Duodenal mucosa (tissue), 2 donors: ENCODE data around the gene ZNF236.

ENCODE experiments used
- H3K27ac ChIP-seq: one replicate; pipeline ENCODE4 v1.7.0; 2013; ENCODE audit warnings: low read depth, low read length
- H3K27me3 ChIP-seq, 2 donors: one replicate each; pipeline ENCODE4 v1.7.0; 2013; ENCODE audit warnings: low read length in 2 of 2, control low read depth in 1 of 2; ENCODE audit not compliant: insufficient read depth in 2 of 2, control insufficient read depth in 1 of 2
- H3K36me3 ChIP-seq, 2 donors: one replicate each; pipeline ENCODE4 v1.7.0; 2013; ENCODE audit warnings: low read length in 2 of 2, control low read depth in 1 of 2; ENCODE audit not compliant: insufficient read depth in 2 of 2, control insufficient read depth in 1 of 2
- H3K4me1 ChIP-seq, 2 donors: one replicate each; pipeline ENCODE4 v1.7.0; 2013; ENCODE audit warnings: low read length in 2 of 2, control low read depth in 1 of 2; ENCODE audit not compliant: insufficient read depth in 2 of 2, control insufficient read depth in 1 of 2
- H3K4me3 ChIP-seq, 2 donors: one replicate each; pipeline ENCODE4 v1.7.0; 2013; ENCODE audit warnings: low read length in 2 of 2, low read depth in 1 of 2
- H3K9ac ChIP-seq, 2 donors: one replicate each; pipeline ENCODE4 v1.7.0; 2013; ENCODE audit warnings: low read length in 2 of 2, low read depth in 1 of 2
- H3K9me3 ChIP-seq, 2 donors: one replicate each; pipeline ENCODE4 v1.7.0; 2013; ENCODE audit warnings: low read length in 2 of 2, control low read depth in 1 of 2; ENCODE audit not compliant: control insufficient read depth in 1 of 2

The ZNF236 gene

DNA sequence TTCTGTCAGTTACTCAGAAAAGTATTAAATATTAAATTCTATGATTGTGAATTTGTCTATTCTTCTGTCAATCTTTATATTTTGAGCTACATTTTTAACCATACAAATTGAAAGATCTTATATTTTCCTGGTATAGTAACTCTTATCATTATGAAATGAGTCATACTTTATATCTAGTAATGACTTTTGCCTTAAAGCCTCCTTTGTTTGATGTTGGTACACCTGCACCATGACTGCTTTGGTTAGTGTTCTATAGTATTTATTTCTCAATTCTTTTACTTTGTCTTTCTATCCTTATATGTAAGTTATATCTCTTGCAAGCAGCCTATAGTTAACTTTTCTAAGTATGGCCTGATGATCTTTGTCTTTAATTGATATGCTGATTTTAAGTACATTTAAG lies 13.0 kb downstream of the ZNF236 start:
- H3K4me3 ChIP-seq, result no peak overlapping the region
- no peaks in the 10 kb centered on the region for H3K9me3 ChIP-seq
- H3K4me1 ChIP-seq, result peaks cover 7 to 17% of the 10 kb centered on the region in 2 donors
- no peaks in the 10 kb centered on the region for H3K27me3 ChIP-seq
- H3K9ac ChIP-seq, result no peak overlapping the region
- H3K27ac ChIP-seq, result no peak overlapping the region
- H3K36me3 ChIP-seq, result no peaks in the 10 kb centered on the region

DNA sequence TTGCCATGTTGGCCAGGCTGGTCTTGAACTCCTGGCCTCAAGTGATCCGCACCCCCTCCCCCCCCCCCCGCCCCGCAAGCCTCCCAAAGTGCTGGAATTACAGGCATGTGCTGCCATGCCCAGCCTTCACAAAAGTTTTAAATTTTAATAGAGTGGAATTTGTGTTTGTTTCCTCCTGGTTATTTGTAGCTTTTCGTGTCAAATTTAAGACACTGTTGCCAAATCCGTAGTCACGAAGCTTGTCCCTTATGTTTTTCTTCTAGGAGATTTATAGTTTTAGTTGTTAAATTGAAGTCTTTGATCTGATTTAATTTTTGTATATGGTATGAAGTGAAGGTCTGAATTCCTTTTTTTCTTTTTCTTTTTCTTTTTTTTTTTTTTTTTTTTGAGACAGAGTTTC lies 14.7 kb downstream of the ZNF236 start:
- no peak overlapping the region for H3K4me3 ChIP-seq
- no peaks in the 10 kb centered on the region for H3K27me3 ChIP-seq
- H3K9me3 ChIP-seq, result no peaks in the 10 kb centered on the region
- no peak overlapping the region for H3K9ac ChIP-seq
- no peaks in the 10 kb centered on the region for H3K36me3 ChIP-seq
- H3K27ac ChIP-seq, result no peak overlapping the region
- H3K4me1 ChIP-seq, result peaks cover 7 to 17% of the 10 kb centered on the region in 2 donors

DNA sequence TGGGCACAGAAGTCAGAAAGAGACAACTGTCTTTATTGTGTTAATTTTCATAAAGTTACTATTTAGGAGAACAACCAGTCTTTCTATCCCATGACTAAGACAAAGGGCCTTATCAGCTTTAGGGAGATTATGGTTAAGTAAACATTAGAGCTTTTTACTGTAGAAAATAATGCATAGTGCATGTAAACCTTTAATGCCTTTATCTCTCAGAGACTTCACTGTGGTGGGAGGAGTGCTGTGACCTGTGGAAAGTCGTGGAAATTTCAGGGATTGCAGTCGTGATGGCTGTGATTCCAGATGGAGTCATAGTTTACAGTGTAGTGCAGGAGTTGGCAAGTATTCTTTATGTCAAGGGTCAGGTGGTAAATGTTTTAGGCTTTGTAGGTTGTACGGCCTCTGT lies 15.8 kb downstream of the ZNF236 start:
- Histone ChIP-seq H3K9me3 (no peaks in the 10 kb centered on the region), H3K9ac (no peak overlapping the region), H3K36me3 (no peaks in the 10 kb centered on the region), H3K4me1 (peaks cover 7 to 17% of the 10 kb centered on the region in 2 donors), H3K27ac (no peak overlapping the region), H3K4me3 (no peak overlapping the region), H3K27me3 (no peaks in the 10 kb centered on the region)

DNA sequence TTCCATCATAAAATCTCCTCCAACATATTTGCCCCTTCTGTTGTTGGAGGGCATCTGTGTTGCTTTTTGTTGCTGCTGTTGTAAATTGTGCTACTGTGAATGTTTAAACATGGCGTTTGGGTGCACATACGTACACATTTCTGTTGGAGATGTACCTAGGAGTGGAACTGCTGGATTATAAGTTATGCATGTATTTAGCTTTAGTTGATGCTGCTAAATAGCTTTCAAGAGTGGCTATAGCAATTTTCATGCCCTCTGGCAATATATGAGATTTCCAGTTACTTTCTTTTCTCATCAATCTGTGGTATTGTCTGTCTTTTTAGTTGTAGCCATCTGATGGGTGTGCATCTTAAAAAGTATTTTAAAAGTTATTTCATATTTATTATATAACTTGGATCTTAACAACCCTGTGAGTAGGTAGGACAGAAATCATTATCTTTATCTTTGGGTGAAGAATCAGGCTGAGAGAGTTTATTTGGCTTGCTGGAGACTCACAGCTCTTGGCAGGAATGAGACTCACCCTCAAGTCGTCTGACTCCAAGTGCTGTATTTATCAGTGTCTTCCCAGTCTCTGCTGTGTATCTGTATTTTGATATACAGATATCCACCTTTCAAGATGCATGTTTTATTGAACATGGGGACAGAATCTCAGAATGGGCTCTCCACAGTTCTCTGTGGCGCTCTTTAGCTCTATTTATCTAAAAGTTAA lies 16.9 kb downstream of the ZNF236 start:
- H3K9me3 ChIP-seq, result no peaks in the 10 kb centered on the region
- no peaks in the 10 kb centered on the region for H3K36me3 ChIP-seq
- no peak overlapping the region for H3K4me3 ChIP-seq
- no peak overlapping the region for H3K27ac ChIP-seq
- H3K9ac ChIP-seq, result no peak overlapping the region
- peaks cover 7 to 17% of the 10 kb centered on the region in 2 donors for H3K4me1 ChIP-seq
- H3K27me3 ChIP-seq, result no peaks in the 10 kb centered on the region

DNA sequence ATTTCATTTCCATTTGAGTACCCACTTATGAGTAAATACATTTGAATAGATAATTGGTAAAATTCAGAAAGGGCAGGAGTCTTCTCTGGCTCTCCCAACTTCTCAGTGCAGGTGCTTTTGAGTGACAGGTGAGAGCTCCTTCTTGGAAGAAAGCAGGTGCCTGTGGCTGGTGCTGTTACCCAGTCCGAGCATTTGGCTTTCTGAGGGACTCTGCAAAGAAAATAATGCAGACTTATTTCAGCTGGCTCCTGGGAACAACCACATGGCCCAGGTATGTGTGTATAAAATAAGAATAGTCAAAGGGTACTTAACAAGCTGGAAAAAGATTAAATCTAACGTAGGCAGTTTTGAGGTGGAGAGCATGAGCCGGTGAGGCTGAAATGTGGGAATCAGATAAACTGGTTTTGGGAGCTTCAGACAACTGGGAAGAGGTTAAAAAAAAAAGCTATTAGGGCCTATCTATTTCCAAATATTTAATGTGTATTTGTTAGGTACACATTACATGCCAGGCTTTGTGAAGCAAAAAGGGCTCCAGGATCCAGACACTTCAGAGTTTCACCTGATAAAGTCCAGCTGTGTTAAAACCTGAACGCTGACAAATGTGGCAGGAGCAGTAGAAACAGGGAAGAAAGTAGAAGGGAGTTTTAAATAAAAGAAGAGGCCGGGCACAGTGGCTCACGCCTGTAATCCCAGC lies 20.6 kb downstream of the ZNF236 start:
- Histone ChIP-seq H3K36me3 (no peaks in the 10 kb centered on the region), H3K4me3 (no peak overlapping the region), H3K27me3 (no peaks in the 10 kb centered on the region), H3K9ac (no peak overlapping the region), H3K4me1 (peaks cover 4 to 9% of the 10 kb centered on the region in 2 donors), H3K27ac (no peak overlapping the region), H3K9me3 (no peaks in the 10 kb centered on the region)

DNA sequence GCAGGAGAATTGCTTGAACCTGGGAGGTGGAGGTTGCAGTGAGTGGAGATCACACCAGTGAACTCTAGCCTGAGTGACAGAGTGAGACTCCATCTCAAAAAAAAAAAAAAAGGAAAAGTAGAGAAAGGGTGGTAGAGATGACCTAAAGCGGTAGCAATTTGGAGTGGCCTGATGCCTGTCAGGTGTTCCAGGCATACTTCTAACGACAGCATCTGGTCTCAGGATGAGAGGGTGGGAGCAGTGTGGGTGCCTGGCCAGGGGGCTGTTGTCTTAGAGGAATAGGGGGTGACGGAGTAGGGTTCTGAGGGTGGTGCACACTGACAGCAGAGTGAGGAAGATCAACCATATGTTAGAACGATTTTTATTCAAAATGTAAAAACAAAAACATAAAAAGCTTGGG lies 21.8 kb downstream of the ZNF236 start:
- Histone ChIP-seq H3K4me3 (no peak overlapping the region), H3K36me3 (no peaks in the 10 kb centered on the region), H3K9me3 (no peaks in the 10 kb centered on the region), H3K4me1 (no peaks in the 10 kb centered on the region), H3K27me3 (no peaks in the 10 kb centered on the region), H3K9ac (no peak overlapping the region), H3K27ac (no peak overlapping the region)

DNA sequence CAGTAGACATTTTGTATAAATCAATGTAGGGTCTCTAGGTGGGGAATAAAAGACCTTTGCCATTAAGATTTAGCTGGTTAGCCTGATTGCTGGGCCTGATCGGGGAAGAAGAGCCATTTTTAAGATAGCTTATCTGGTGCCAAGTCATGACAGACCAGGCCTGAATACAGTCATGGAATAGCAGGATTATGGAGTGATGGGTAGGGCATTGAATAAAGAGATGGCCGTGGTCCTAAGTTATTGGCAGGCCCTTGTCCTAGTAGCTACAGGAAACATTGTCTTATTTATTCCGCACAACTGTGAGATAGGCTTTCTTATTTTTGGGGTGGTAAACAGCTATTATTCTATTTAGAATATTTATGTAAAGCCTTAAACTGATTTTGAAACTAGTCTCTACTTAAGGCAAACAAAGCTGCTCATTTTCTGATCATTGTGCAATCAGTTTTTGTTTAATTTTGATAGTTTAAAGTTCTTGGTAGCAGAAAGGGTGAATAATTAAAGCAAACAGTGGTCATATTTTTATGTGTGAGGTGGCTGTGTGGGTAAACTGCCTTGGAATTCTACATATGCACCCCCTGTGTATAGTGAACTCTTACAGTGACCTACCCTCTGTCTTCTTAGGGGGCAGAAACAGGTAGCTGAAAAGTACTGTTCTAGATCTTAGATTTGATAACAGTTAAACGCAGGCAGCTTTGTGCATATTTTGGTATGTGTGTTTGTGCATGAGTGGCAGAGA lies 22.6 kb downstream of the ZNF236 start:
- H3K4me1 ChIP-seq, result no peaks in the 10 kb centered on the region
- H3K36me3 ChIP-seq, result no peaks in the 10 kb centered on the region
- no peak overlapping the region for H3K4me3 ChIP-seq

DNA sequence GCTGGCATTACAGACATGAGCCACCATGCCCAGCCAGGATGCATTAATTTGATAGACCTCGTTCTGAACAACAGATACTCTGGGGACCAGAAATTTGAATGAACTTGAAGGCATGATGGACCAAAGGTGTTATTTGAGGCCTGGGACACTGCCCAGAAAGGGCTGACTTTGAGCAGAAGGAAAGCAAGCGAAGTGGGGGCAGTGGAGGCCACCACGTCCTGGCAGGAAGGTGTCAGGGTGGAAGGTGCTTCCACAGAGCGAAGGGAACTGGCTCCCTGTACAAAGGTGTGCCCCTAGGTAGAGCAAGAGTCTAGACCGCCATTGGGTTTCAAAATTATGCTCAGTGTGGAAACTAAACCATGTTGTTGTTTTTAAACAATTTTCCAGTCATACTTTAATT lies 23.9 kb downstream of the ZNF236 start:
- Histone ChIP-seq H3K27ac (no peak overlapping the region), H3K27me3 (no peaks in the 10 kb centered on the region), H3K4me1 (no peaks in the 10 kb centered on the region), H3K4me3 (no peak overlapping the region), H3K36me3 (no peaks in the 10 kb centered on the region), H3K9ac (no peak overlapping the region), H3K9me3 (no peaks in the 10 kb centered on the region)

More for the DNA sequence above, 22.6 kb downstream of the ZNF236 start:
- Histone ChIP-seq H3K9me3 (no peaks in the 10 kb centered on the region), H3K9ac (no peak overlapping the region), H3K27me3 (no peaks in the 10 kb centered on the region), H3K27ac (no peak overlapping the region)

DNA sequence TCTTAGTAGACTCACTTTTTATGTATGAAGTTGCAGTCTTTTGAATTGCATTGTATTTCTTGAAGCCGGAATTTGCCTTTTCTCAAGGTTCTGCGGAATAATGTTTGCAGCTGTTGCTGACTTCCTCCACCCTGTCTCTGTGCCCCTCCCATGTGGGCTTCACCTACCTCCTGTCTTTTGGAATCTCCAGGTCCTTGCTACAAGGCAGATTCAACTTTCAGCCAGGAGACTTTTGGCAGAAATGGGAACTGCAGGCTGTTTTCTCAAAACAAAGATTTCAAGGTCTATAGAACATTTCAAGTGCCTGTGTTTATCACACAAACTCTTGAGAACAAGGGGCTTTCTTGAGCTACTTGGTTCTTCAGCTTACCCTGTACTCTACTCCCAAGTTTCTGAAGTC lies 25.6 kb downstream of the ZNF236 start:
- no peak overlapping the region for H3K9ac ChIP-seq
- H3K27ac ChIP-seq, result no peak overlapping the region
- H3K27me3 ChIP-seq, result no peaks in the 10 kb centered on the region
- no peaks in the 10 kb centered on the region for H3K4me1 ChIP-seq
- H3K36me3 ChIP-seq, result peaks cover 0 to 3% of the 10 kb centered on the region in 2 donors
- H3K4me3 ChIP-seq, result no peak overlapping the region
- no peaks in the 10 kb centered on the region for H3K9me3 ChIP-seq

DNA sequence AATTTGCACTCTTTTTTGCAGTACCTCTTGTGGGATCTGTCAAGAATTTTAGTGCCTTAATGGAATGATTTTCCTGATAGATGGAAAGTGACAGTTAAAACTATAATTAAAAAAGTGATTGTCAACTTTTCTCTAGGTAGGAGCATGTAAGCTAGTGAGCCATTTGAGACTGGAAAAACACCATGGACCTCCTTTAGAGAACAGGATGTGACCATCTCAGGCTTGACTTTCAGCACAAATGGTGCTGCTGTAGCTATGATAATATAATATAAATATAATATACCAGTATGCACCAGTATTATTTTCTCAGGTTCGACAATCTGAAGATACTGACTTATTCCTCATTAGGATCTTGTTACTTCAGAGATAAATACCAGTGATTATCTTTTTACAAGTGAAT lies 27.8 kb downstream of the ZNF236 start:
- Histone ChIP-seq H3K4me1 (no peaks in the 10 kb centered on the region), H3K9me3 (no peaks in the 10 kb centered on the region), H3K9ac (no peak overlapping the region), H3K27ac (no peak overlapping the region), H3K36me3 (peaks cover 0 to 6% of the 10 kb centered on the region in 2 donors), H3K27me3 (no peaks in the 10 kb centered on the region), H3K4me3 (no peak overlapping the region)
